ENCODE results near the gene GPR17. TPM values are rescaled to one million over a fixed set of nuclear protein-coding genes. Genes with fewer than 3 reads are reported as not detected.

The GPR17 gene
- total RNA-seq, 2 donors from 2014 or later, result 0.16 to 0.20 TPM

DNA sequence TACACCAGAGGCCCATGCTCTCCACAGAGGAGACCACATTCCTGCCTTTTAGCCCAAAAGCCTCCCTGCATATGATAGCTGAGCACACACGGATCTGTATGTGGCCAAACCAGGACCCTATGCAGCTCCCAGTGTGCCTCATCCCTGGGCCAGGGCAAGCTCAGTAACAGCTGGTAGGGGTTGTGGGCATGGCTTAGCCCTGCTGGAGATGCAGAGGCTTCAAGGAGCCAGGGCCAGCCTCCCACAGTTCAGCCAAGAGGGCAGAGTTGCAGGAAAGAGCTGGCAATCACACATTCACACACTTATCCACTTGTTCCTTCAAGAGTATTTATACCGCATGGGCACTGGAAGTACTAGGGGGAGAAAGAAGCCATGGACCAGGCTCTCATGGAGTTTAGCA lies 31.0 kb downstream of the GPR17 start:
- H3K27me3 ChIP-seq, result peaks cover 25% of the 10 kb centered on the region
- TF ChIP-seq, protein P1, sequence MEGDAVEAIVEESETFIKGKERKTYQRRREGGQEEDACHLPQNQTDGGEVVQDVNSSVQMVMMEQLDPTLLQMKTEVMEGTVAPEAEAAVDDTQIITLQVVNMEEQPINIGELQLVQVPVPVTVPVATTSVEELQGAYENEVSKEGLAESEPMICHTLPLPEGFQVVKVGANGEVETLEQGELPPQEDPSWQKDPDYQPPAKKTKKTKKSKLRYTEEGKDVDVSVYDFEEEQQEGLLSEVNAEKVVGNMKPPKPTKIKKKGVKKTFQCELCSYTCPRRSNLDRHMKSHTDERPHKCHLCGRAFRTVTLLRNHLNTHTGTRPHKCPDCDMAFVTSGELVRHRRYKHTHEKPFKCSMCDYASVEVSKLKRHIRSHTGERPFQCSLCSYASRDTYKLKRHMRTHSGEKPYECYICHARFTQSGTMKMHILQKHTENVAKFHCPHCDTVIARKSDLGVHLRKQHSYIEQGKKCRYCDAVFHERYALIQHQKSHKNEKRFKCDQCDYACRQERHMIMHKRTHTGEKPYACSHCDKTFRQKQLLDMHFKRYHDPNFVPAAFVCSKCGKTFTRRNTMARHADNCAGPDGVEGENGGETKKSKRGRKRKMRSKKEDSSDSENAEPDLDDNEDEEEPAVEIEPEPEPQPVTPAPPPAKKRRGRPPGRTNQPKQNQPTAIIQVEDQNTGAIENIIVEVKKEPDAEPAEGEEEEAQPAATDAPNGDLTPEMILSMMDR (IDR thresholded peaks at IDR 0.05), result no peak
- no peak for DNase-seq
- no peak overlapping the region for H3K27ac ChIP-seq
- intact Hi-C loops (cut with DNase I), result no loop called here
- no peaks in the 10 kb centered on the region for H3K4me1 ChIP-seq
- H3K9me3 ChIP-seq, result no peaks in the 10 kb centered on the region
- H3K4me3 ChIP-seq, result no peak overlapping the region
- H3K9ac ChIP-seq (ENCODE audit: low read depth in 2 of 2, low read length in 2 of 2), result peak overlapping the region in 1 of 2 donors; percentile 2
- H3K36me3 ChIP-seq, result no peaks in the 10 kb centered on the region

DNA sequence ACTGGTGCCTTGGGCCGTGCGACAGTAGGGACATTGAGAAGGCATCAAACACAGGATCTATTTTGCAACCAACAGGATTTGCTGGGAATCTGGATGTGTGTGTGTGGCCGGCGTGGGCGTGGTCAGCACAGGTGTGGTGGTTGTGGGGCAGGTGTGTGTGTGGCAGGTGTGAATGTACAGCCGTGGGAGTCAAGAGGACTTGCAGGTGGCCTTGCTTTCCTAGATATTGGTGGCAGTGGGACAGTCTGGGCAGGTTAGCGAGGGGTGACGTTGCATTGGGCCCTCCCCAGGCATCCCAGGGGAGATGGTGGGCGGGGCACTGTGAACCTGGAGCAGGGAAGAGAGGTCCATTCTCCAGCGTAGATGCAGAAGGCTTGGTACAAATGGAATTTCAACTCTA lies 32.6 kb downstream of the GPR17 start:
- no peak overlapping the region for H3K27ac ChIP-seq
- H3K4me1 ChIP-seq, result no peaks in the 10 kb centered on the region
- H3K9ac ChIP-seq (ENCODE audit: low read depth in 2 of 2, low read length in 2 of 2), result no peak overlapping the region
- TF ChIP-seq, protein P1 (IDR thresholded peaks at IDR 0.05), result no peak
- H3K27me3 ChIP-seq, result peaks cover 24% of the 10 kb centered on the region
- no peaks in the 10 kb centered on the region for H3K36me3 ChIP-seq
- H3K9me3 ChIP-seq, result no peaks in the 10 kb centered on the region
- intact Hi-C loops (cut with DNase I), result no loop called here
- H3K4me3 ChIP-seq, result no peak overlapping the region
- no peak for DNase-seq

DNA sequence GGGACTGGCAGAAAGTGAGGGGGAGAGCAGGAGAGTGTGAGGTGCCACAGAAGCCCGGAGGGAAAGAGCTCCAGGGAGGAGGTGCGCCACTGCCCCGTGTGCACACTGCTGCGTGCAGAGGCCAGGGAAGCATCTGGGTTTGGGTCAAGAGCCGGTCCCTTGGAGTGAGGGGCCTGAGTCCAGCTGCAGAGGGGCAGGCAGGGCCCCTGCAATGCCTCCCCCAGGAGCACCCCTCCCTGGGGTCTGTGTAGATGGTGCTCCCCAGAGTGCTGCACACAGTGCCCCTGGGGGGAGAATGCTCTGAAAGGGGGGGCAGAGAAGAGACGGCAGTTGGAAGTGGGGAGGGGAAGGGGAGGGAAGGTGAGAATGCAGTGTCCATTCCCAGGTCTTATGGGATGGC lies 33.0 kb downstream of the GPR17 start:
- H3K27me3 ChIP-seq, result peaks cover 24% of the 10 kb centered on the region
- intact Hi-C loops (cut with DNase I), result no loop called here
- no peaks in the 10 kb centered on the region for H3K9me3 ChIP-seq
- no peaks in the 10 kb centered on the region for H3K36me3 ChIP-seq
- DNase-seq, result no peak
- no peaks in the 10 kb centered on the region for H3K4me1 ChIP-seq
- H3K9ac ChIP-seq (ENCODE audit: low read depth in 2 of 2, low read length in 2 of 2), result no peak overlapping the region
- TF ChIP-seq, protein P1 (IDR thresholded peaks at IDR 0.05), result no peak
- no peak overlapping the region for H3K4me3 ChIP-seq
- H3K27ac ChIP-seq, result no peak overlapping the region

DNA sequence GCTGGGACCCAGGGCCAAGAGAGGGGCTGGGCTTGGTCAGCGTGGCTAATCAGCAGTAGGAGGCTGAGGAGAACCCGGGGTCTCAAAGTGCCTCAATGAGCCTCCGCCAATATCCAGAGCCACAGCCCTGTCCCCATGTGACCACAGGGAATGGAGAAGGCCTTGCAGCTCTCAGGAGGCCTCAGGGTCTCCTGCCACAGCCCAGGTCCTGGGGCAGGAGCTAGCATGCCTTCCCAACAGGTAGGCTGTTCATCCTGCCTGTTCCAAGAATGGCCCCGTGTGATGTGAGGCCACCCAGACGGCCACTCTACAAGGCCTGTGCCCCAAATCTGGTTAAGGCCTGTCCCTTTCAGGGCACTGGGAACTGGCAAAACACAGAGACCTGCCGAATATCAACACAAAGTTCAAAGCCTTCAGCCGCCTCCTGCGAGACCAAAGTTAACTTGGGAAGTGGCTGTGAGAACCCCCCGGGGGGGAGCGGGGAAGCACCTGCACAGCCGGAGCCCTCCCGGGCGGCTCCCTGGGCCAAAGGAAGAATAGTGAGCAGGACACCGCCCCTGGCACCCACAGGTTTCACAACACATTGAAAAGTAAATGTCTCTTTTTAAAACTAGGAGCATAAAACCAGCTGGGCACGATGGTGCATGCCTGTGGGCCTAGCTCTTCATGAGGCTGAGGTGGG lies 33.9 kb downstream of the GPR17 start:
- no peak for DNase-seq
- no peak overlapping the region for H3K27ac ChIP-seq
- TF ChIP-seq, protein P1 (IDR thresholded peaks at IDR 0.05), result no peak
- H3K36me3 ChIP-seq, result no peaks in the 10 kb centered on the region
- peaks cover 16% of the 10 kb centered on the region for H3K27me3 ChIP-seq
- no peak overlapping the region for H3K4me3 ChIP-seq
- H3K9me3 ChIP-seq, result no peaks in the 10 kb centered on the region
- intact Hi-C loops (cut with DNase I), result no loop called here
- H3K9ac ChIP-seq (ENCODE audit: low read depth in 2 of 2, low read length in 2 of 2), result no peak overlapping the region
- no peaks in the 10 kb centered on the region for H3K4me1 ChIP-seq

DNA sequence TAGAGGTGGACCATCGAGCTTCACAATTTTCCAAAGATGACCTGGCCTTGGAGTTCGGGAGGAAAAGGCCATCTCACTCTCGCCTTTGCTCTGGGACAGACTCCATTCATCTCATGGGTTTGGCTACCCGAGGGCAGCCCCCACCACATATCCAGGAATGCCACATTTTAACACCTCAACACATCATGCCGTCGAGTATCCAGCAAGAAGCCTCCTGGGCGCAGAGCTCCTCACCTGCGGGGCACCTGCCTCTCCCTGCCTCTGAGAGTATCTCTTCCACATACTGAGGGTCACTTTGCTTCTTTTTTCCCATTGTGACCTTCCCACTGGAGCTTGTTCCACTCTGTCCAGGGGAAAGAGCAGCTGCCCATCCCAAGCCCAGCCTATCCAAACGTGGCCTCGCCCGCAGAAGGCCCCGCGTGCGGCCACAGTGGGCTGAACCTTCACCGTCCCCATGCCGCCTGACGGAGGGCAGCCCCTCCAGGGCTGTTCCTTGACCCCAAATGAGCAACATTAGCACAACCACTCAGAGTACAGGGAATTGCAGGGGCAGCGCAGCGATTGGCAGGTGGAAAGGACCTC lies 34.8 kb downstream of the GPR17 start:
- Histone ChIP-seq H3K4me3 (no peak overlapping the region), H3K4me1 (no peaks in the 10 kb centered on the region), H3K36me3 (no peaks in the 10 kb centered on the region), H3K27me3 (peaks cover 8% of the 10 kb centered on the region), H3K9me3 (no peaks in the 10 kb centered on the region), H3K27ac (no peak overlapping the region), H3K9ac (ENCODE audit: low read depth in 2 of 2, low read length in 2 of 2) (no peak overlapping the region)
- TF ChIP-seq, protein P1 (IDR thresholded peaks at IDR 0.05), result no peak
- no peak for DNase-seq
- intact Hi-C loops (cut with DNase I), result no loop called here

All from colonic mucosa (tissue), 4 donors.